Neural cell (in vitro differentiated cells): ENCODE results near the gene METTL2B. TPM values are rescaled to one million over a fixed set of nuclear protein-coding genes. Genes with fewer than 3 reads are reported as not detected.

Experiments
- polyA plus RNA-seq: library from polyadenylated mRNA; depleted of rRNA; stranded (reverse); fragments of >200 nt; gene quantifications from 2 replicates; pipeline ENCODE4 v1.2.3, GENCODE V29; 2014
- small RNA-seq, 3 experiments: library from RNA; depleted of rRNA; stranded (forward); fragments of <200 nt; gene quantifications; one replicate each; pipeline ENCODE3, GENCODE V24; 2012

Gene METTL2B
- polyA plus RNA-seq, 1 donor from 2014 or later, result 43.0 TPM

Small RNA genes within 50 kb of the gene (small RNA-seq; reads per million reads assigned to genes)
- gene AC010655.1 (0 reads per million in 3 experiments), gene AC010655.2 (0 reads per million in 3 experiments), gene RF00017 (0 reads per million in 3 experiments), gene RNU7-54P (0 reads per million in 3 experiments)

Other genes with a start within 250 kb of the METTL2B start
- gene LEP, start 235.5 kb upstream of the METTL2B start, polyA plus RNA-seq, result not detected in 2 replicates
- gene RBM28, start 132.8 kb upstream of the METTL2B start, polyA plus RNA-seq, result 18.9 and 33.8 TPM in 2 replicates
- gene PRRT4, start 115.1 kb upstream of the METTL2B start, polyA plus RNA-seq, result 32.5 and 34.4 TPM in 2 replicates
- 49.5 and 49.7 TPM in 2 replicates for gene IMPDH1, start 66.8 kb upstream of the METTL2B start, polyA plus RNA-seq
- gene HILPDA, start 20.9 kb upstream of the METTL2B start, polyA plus RNA-seq, result 16.6 and 26.0 TPM in 2 replicates
- gene GARIN1A, start 195.5 kb downstream of the METTL2B start, polyA plus RNA-seq, result 1.7 and 2.8 TPM in 2 replicates